NCI-H748 (cell line): ENCODE measurements around the gene POT1.

Source experiments
- DNase-seq: peaks from one replicate; lab custom pipeline; 2025; ENCODE audit not compliant: unreplicated experiment; lab: John Stamatoyannopoulos, UW

The POT1 gene

DNA sequence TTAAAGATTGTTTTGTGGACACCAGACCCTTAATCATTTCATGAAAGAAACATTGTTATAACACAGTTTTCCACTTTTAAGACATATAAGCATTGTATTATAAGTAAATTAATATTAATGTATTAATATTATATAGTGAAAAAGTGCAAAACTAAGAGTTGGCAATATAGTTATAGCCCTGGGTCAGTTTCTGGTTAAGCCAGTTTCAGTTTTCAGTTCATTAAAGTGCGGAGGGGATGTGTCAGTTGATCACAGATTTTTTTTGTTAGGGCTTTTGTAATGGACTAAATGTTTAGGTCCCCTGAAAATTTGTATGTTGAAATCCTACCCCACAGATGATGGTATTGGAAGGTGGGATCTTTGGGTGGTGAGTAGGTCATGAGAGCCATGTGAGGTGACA, 118.3 kb downstream of the POT1 start:
- DNase-seq, result no peak

DNA sequence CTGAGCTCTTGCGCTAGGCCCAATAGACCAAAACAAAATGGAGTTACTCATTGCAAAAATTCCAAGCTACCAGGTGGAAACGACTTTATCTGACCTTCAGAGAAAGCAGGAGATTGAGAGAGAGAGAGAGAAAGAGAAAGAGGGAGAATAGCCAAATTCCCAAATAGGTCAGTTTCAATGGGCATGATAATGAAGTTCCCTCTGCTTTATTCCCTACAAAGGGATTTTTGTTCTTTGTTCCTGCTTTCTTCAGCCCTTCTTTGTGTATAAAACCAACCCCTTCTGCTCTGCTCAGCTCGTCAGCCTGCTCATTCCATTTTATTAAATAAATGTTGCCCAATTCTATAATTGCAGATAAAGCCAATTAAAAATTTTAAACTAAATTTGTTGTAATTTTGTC, 119.0 kb downstream of the POT1 start:
- DNase-seq, result no peak

DNA sequence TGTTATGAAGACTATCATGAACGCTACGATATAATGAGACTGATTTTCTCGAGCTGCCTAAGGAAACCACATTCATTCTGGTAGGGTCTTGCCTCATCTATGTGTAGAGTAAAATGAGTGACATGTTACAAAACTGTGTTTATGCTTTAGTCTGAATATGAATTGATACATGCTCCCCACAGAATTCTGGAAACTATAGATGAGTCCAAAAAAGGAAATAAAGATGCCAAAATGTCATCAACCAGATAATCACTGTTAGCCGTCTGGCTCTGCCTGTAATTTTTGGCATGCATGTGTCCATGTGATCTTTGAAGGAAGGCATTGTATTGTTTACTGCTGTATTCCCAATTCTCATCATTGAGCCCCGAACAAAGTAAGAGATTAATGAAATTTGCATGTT, 121.4 kb downstream of the POT1 start:
- DNase-seq, result no peak

DNA sequence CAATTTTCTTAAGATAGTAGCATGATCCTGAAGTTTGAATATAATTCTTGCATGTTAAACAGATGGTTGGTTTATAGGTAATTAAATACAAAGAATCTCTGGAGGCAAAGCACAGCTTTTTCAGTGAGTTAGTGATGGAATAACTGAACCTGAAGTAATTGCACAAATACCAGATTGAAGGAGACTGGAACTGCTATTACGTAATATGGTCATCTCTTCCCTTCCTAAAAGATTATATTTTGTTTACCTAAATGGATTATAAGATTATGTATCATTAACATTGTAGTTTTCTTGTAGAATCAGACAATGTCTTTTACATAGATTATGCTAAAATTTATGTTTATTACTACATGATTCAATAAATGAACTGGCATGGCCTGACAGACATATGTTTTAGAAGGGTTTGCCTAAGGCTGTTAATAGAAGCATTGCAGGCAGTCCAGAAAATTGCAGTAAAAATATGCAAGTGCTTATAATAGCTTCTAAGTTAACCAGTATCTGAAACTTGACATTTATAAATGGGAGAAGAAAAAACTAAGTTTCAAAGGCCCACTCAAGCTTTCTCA, 128.2 kb downstream of the POT1 start:
- DNase-seq, result no peak

DNA sequence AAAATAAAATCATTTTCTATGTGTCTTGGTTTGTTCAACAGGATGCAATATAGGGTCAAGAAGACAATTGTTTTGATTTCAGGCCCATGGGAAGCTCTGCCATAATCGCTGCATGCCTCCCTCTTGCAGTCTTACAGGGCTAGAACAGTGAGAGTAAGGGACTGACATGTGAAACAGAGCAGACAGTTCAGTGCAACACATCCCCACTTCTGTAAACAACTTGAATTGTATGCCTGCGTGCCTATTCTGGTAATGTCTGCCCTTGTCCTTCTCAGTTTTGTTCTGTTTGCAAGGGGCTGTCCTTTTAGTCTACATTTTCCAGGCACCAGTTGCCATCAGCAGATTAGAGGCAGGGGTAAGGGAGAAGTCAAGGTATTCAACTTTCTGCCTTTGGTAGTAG, 129.2 kb downstream of the POT1 start:
- DNase-seq, result no peak

DNA sequence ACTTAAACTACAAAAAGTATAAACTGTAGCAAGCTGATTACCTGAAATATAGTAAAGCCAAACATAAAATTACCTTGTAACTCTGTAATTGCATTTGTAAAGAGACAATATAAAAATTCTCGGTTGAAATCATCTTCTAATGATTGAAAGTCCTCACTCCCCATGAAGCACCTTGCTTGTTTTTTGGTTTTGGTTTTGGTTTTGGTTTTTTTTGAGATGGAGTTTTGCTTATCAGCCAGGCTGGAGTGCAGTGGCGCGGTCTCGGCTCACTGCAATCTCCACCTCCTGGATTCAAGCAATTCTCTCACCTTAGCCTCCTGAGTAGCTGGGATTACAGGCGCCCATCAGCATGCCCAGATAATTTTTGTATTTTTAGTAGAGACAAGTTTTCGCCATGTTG, 130.2 kb downstream of the POT1 start:
- no peak for DNase-seq

DNA sequence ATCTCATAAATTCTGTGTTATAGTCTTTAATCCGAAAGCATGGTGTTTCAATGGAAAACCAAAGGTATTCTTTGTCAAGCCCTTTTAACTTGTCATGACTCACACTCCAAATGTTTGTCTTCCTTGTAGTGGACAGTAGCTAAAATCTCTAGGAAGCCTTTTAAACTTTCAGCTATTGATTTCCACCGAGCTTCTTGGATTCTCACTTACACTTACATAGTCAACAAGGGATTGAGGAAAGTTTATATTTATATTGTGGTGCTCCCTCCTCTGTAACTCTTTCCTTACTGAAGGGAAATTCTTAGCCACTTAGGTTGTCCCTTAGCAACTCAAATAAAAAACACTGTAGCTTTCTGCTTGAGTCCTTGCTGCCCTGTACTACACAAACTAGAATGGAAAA, 132.9 kb downstream of the POT1 start:
- DNase-seq, result no peak

DNA sequence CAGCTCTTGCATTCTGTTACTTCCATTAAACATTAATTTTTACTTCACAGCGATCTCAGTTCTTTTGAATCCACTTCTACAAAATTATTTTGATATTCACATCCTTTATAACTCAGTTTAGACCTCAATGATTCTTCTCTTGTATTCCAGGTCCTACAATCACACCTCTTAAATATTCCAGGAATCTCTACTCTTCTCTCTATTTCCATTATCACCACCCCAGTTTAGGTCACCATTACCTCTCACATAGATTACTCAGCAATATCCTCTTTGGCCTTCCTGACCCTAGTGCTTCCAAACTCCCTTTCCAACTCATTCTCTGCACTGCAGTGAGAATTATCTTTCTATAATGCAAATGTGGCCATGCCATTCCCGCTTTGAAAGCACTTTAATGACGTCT, 136.9 kb downstream of the POT1 start:
- no peak for DNase-seq

DNA sequence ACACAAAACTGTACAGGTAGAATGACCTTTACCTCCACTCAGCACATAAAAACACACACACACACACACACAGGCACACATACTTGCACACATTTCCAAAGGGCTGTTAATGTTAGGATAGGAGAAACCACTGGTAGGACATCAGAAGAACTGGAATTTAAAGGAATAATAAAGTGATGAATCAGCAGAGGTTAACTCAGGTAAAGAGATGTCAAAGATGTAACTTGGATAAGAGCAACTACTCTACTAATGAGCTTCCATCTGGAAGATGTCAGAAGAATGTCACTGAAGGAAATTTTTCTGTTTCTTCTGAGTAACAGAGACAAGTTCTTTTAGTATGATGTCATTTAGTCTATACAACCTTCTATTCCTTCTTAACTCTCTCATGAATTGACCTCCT, 137.6 kb downstream of the POT1 start:
- DNase-seq, result no peak

DNA sequence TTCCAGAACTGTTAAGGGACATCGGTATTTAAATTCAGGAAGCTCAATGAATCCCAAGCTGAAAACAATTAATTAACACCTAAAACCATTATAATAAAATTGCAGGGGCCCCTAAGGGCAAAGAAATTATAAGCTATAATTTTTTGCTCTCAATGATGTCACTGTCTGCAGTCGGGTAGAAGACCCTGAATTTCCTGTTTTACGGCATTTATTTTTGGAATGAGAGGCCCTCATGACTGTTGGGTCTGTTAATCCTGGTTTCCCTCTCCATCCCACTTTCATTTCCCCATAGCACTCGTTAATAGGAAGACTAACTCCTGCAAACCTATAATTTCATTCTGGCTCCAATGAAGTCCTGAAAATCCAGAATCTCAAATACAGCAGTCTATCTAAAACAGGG, 138.2 kb downstream of the POT1 start:
- peak; percentile 9 for DNase-seq

DNA sequence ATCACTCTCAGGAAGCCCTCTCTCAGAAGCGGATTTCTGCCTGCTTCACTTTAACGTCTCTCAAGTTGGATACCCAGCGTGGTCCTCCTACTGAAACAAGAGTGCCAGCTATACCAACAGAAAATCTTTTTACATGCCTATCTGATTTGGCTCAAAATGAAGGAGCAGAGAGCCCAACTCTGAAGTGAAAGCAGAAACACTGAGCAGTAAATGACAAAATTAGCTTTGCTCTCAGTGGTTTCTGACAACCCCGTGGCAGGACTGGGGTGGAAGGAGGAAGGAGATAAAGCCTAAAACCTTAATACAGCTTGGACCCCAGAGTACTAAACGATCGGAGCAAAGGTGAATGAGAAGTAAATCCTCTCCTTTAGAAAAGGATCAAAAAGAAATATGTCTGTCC, 139.0 kb downstream of the POT1 start:
- DNase-seq, result no peak

DNA sequence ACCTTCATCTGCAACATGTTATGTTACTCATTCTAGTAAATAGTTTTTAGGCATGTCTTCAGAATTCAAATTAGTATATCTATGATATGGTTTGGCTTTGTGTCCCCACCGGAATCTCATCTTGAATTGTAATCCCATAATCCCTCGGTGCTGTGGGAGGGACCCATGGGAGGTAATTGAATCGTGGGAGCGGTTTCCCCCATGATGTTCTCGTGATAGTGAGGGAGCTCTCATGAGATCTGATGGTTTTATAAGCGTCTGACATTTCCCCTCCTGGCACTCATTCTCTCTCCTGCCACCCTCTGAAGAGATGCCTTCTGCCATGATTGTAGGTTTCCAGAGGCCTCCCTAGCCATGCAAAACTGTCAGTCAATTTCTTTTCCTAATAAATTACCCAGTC, 143.6 kb downstream of the POT1 start:
- no peak for DNase-seq

DNA sequence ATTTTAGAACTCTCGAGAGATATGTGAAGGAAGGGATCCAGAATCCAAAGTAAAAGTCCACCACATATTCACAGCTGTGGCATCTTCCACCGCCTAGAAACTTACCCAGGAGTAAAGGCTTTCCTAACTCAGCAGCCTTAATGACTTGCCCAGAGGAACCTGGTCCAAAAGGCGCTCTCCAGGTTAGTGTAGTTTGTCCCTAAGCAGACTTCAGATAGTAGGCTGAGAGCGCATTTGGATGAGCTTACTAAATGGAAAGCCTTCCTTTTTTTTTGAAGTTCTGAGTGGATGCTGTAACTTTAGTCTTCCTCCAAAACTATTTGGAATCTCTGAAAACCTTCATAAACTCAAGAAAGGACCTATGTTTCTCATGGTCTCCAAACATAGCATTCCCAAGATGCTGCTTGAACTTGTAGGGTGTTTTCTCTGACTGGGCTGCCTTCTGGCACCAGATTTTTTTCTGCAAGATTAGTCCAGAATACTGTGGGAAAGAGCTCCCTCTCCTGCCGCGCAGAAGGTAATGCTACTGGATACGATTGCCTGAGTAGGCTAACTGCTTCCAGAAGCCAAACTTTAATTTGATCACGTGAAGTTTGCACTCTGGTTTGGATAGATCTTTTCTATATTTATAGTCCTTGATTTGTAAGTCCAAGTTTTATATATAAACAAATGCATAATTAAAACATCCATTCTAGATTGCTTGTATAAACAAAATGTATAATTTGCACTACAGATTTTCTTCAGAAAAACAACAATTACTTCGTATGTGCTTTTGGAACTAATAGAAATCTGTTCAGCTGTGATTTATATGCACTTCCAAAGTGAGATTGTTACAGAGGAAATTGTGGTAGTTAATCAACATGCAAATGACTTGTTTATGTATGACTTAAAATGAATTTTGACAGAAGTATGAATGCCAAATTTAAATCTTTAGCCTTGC, 144.5 kb downstream of the POT1 start:
- DNase-seq, result peak; percentile 64

DNA sequence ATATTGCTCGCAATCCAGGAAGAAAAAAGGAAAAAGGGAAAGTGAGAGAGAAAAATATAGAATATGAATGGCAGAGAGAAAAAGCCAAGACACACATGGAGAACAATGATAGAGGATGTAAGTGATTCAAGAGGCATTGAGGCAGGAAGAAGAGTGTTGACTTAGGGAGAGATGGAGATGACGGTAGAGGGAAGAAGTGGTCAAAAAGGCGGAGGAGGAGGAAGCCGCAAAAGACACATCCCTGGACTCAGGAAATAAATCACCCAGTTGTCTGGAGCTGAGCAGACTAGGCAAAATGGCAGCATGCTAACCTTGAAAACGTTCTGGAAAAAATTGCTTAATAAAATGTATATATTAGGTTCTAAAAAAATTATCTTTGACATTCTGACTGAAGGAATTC, 146.4 kb downstream of the POT1 start:
- DNase-seq, result no peak

DNA sequence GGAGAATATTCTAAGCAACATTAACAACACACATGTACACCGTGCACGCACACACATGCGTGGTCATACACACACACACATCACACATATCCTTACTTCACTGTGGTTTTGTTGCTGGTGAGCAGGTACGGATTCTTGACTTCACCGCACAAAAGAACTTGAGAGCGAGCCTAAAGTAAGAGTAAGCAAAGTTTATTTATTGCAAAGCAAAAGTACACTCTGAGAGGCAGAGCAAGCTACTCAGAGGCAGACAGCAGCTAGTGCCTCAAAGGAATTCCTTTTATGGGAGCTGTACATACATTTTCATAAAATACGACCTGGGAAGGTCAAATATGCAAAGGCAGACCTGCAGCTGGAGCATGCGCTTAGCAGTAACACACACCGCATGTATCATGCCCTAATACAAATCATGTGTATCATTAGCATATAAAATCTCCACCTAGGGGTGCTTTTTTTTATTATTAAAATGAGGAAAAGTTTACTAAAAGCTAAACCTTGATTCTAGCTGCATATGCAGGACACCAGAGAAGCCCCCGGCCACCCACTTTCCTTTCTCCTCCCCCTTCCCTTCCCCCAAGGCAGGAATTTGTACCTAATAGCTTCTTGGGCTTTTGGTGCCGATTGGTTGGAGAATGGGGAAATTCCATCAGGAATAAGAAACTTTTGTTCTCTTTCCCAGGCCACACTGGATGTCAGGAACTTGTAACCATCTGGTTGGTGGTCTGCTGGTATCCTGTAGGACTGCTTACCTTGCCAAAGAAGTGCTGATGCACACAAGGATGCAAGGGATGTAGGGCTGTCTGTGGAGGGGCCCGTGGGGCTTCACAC, 147.5 kb downstream of the POT1 start:
- DNase-seq, result no peak

DNA sequence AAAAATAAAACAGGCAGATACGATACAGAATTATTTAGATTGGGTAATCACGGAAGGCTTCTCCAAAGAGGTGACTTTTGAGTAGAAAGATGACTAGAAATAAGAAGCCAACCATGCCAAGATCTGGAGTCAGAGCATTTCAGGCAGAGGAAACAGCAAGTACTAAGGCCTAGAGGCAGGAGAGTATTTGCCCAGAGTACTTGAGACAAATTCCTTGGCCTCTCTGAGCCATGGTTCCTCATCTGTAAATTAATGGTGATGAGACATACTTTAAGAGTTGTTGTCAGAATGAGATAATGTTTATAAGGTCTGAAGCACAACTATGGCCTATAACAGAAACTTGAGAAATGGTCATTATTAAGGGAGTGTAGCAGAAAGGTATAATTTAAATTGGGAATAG, 148.2 kb downstream of the POT1 start:
- DNase-seq, result no peak

DNA sequence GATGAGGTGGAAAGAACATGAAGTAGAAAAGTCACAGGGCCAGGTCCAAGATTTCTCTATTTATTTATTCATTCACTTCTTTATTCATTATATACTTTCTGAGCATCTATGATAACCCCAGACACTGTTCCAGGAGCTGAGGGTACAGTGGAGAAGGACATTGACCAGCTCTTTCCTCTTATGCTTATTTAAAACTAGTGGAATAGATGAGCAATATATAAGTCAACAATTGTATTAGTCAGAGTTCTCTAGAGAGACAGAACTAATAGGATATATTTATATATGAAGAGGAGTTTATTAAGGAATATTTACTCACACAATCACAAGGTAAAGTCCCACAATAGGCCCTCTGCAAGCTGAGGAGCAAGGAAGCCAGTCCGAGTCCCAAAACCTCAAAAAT, 149.0 kb downstream of the POT1 start:
- DNase-seq, result no peak

DNA sequence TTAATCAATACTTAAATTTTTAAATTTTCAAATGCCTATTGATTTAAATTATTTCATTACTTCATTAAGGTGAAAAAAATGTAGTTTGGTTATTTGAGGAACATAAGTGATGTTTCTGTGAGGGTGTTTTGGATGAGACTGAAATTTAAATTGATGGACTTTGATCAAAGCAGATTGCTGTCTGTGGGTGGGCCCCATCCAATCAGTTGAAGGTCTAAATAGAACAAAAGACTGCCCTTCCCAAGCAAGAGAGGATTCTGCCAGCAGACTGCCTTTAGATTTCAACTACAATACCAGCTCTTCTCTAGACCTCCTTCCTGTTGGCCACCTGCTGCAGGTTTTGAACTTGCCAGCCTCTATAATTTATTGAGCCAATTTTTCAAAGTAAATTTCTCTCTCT, 149.6 kb downstream of the POT1 start:
- no peak for DNase-seq

DNA sequence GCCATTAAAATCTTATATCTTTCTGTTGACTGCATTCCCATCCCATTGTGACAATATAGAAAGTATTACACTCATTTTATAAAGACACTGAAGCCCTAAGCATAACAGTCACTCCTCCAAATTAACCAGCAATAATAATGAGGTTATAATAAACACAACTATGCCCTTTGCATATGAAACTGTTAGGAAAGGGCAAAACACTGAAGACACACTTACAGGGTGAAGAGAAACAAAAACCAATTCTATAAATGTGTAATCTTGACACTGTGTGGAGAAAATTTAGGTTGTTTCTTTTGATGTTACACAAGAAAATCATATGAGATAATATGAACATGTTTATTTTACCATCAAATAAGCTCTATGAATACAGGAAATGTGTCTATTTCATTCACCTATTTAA, 150.0 kb downstream of the POT1 start:
- DNase-seq, result no peak

DNA sequence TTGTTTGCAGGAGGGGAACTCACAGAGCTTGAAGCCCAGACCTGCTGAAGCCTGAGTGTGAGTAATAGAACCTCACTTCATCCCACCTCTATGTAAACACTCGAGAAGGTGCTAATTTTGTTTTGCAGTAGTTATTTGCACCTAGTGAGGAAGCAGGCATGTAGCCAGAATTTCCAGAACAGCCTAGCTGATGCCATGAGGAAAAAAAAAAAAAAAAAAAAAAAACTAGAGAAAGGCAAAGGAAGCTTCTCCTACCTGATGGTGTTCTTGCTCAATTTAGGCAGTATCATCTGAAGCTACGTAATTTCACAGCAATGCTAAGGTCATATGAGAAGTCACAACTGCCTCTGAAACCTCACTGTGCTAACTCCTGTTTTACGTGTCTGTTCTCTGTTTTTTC, 150.4 kb downstream of the POT1 start:
- peak; percentile 90 for DNase-seq

DNA sequence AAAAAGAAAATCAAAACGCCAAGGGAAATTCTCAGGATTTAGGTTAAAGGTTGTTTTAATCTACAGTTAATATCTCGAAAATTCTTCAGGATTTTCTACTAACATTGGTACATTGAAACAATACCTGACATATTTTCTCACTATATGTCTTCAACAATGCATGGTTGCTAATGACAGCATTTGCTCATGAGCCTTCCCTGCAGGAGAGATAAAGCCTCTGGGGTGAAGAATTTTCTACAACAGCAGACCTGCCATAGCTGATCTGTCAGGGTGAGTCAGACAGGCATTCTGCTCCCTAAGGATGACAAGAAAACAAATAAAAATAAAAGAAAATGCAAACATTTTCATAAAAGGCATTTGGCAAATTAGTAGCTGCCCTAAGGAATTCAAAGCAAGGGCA, 152.4 kb downstream of the POT1 start:
- no peak for DNase-seq

DNA sequence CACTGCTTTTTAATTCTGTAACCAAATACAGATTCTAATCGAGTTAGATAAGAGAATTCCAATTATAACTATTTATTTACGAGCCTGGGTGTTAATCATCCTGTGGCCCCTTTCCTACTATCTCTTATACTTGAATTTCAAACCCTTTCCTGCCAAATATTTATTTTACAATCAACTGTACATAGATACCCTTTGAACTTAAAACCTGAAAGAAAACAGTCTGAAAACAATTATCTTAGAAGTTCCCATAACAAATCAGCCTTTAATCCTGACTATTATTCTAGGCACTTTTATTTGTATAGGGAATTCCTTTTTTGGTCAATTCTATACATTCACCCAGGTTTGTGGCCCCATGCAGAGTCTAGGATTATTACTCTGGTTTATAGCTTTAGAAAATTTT, 153.5 kb downstream of the POT1 start:
- peak; percentile 61 for DNase-seq
